GM12878 (cell line): ENCODE measurements around the gene DNAJC16. TPM values are rescaled to one million over a fixed set of nuclear protein-coding genes. Genes with fewer than 3 reads are reported as not detected.

Experiments
- ATAC-seq: fragments of 200-7000 bp; cut with Tn5 transposase; 3 replicates; pipeline ENCODE4 v1.9.1; 2020; ENCODE audit warnings: mild to moderate bottlenecking, moderate library complexity
- BruUV-seq: library from RNA; stranded (reverse); fragments of 400-500 nt; replicated peaks from 2 replicates; lab custom pipeline; 2021; lab: Mats Ljungman, UMichigan
- CTCF ChIA-PET: fragments of 300-600 bp; sonication (Branson Sonifier 250); formaldehyde crosslinking; extraction: SDS; loops from one replicate; lab custom pipeline; 2021; ENCODE audit warnings: inconsistent platforms; lab: Yijun Ruan, JAX
- POLR2A ChIA-PET: fragments of 350-600 bp; formaldehyde crosslinking; extraction: SDS; loops from one replicate; lab custom pipeline; 2021; ENCODE audit warnings: inconsistent platforms; lab: Charles Lee
- RAD21 ChIA-PET: fragments of 300-600 bp; sonication (Branson Sonifier 250); formaldehyde crosslinking; loops from one replicate; lab custom pipeline; 2023; ENCODE audit warnings: antibody characterized with exemption; ENCODE audit not compliant: unreplicated experiment; lab: Charles Lee
- SMC1A ChIA-PET: fragments of 300-600 bp; sonication (Branson Sonifier 250); formaldehyde crosslinking; loops from one replicate; lab custom pipeline; 2023; ENCODE audit not compliant: unreplicated experiment, uncharacterized antibody; lab: Charles Lee
- DNase-seq: peaks from one replicate; pipeline ENCODE4 v3.0.0-alpha.2; 2011; ENCODE audit warnings: low read depth, low spot score
- FAIRE-seq: peaks from 3 replicates; lab custom pipeline; 2011; peaks lifted over from hg19 to GRCh38; lab: Jason Lieb, UNC
- H2AFZ ChIP-seq: 2 replicates; pipeline ENCODE4 v1.6.0; 2011; ENCODE audit warnings: low read depth, low read length, control low read depth; ENCODE audit not compliant: control insufficient read depth
- H3K27ac ChIP-seq: 2 replicates; pipeline ENCODE4 v1.5.1; 2011; ENCODE audit warnings: control low read depth; ENCODE audit not compliant: control insufficient read depth, insufficient read depth
- H3K27me3 ChIP-seq, 2 experiments: replicated peaks in 1 of 2; 2 replicates each; pipeline versions ENCODE4 v1.6.0 to v1.6.1; 2011; ENCODE audit warnings: low read length in 1 of 2; ENCODE audit not compliant: control insufficient read depth in 2 of 2, insufficient read depth in 2 of 2
- H3K36me3 ChIP-seq, 2 experiments: 2 replicates each; pipeline ENCODE4 v1.5.1; 2011; ENCODE audit warnings: low read length in 1 of 2; ENCODE audit not compliant: control insufficient read depth in 2 of 2, insufficient read depth in 2 of 2
- H3K4me1 ChIP-seq: 2 replicates; pipeline ENCODE4 v1.6.1; 2011; ENCODE audit warnings: mild to moderate bottlenecking, low read length, moderate library complexity, mixed read lengths; ENCODE audit not compliant: control insufficient read depth, insufficient read depth
- H3K4me2 ChIP-seq: 2 replicates; pipeline ENCODE4 v1.6.0; 2011; ENCODE audit warnings: control low read depth; ENCODE audit not compliant: control insufficient read depth, insufficient read depth
- H3K4me3 ChIP-seq: fragments of 200-600 bp; sonication (generic); 2 replicates; pipeline ENCODE4 v1.5.1; 2016
- H3K79me2 ChIP-seq: 2 replicates; pipeline ENCODE4 v1.6.0; 2011; ENCODE audit warnings: low read length; ENCODE audit not compliant: control insufficient read depth, insufficient read depth
- H3K9ac ChIP-seq: 2 replicates; pipeline ENCODE4 v1.8.0; 2011; ENCODE audit warnings: low read length, control low read depth, mixed read lengths; ENCODE audit not compliant: control insufficient read depth, insufficient read depth
- H3K9me3 ChIP-seq: replicated peaks from 3 replicates; pipeline ENCODE4 v1.5.1; 2011; ENCODE audit warnings: mild to moderate bottlenecking, low read length; ENCODE audit not compliant: control insufficient read depth, insufficient read depth
- H4K20me1 ChIP-seq: 2 replicates; pipeline ENCODE4 v1.6.0; 2011; ENCODE audit not compliant: control insufficient read depth, insufficient read depth
- ATF2 ChIP-seq: IDR thresholded peaks from 2 replicates; pipeline ENCODE4 v1.6.1; 2012; ENCODE audit warnings: low read length, inconsistent platforms
- BMI1 ChIP-seq: fragments of 450-650 bp; IDR thresholded peaks from 2 replicates; pipeline ENCODE4 v1.6.1; 2016; ENCODE audit warnings: mild to moderate bottlenecking, moderate library complexity, borderline replicate concordance
- DPF2 ChIP-seq: fragments of 450-650 bp; IDR thresholded peaks from 2 replicates; pipeline ENCODE4 v1.6.1; 2017; ENCODE audit warnings: mild to moderate bottlenecking
- MYB ChIP-seq: fragments of 150-350 bp; IDR thresholded peaks from 2 replicates; pipeline ENCODE4 v1.6.1; 2014; ENCODE audit warnings: mild to moderate bottlenecking, low read depth, low read length, borderline replicate concordance
- NRF1 ChIP-seq: conservative IDR thresholded peaks from 2 replicates; pipeline ENCODE4 v1.6.1; 2011; ENCODE audit warnings: mild to moderate bottlenecking, low read depth, low read length, improper control_type of control experiment
- SUZ12 ChIP-seq: fragments of 200-600 bp; sonication (generic); IDR thresholded peaks from one replicate; pipeline ENCODE4 v1.6.1; 2018; ENCODE audit warnings: antibody characterized with exemption, mild to moderate bottlenecking; ENCODE audit not compliant: unreplicated experiment
- TAF1 ChIP-seq: IDR thresholded peaks from 2 replicates; pipeline ENCODE4 v1.6.1; 2011; ENCODE audit warnings: mild to moderate bottlenecking, low read depth, low read length, borderline replicate concordance
- TCF3 ChIP-seq: IDR thresholded peaks from 2 replicates; pipeline ENCODE4 v1.6.1; 2012; ENCODE audit warnings: low read depth, mild to moderate bottlenecking, low read length, borderline replicate concordance; ENCODE audit not compliant: insufficient read depth
- ZNF592 ChIP-seq: fragments of 450-650 bp; IDR thresholded peaks from 2 replicates; pipeline ENCODE4 v1.6.1; 2017; ENCODE audit warnings: mild to moderate bottlenecking, moderate library complexity
- in situ Hi-C: fragments of 300-500 bp; cut with MboI; formaldehyde crosslinking; loops from 9 replicates; pipeline ENCODE4 v1.14.3; 2018; ENCODE audit warnings: mixed read lengths
- intact Hi-C: fragments of 100-400 bp; cut with micrococcal nuclease; formaldehyde crosslinking; loops from one replicate; pipeline ENCODE4 v1.14.2; 2022; ENCODE audit not compliant: unreplicated experiment
- polyA plus RNA-seq, 11 experiments: library from polyadenylated mRNA; depleted of rRNA in 4 of 11; unstranded in 6 of 11; stranded (reverse) in 5 of 11; fragments of >200 nt; fragmentation: Nextera tagmentation in 4 of 11; fragmentation: Illumina TruSeq in 1 of 11; extraction: Ambion mirVana in 4 of 11; extraction: Trizol in 1 of 11; gene quantifications; 1 replicate in 1 of 11; 2 replicates in 10 of 11; pipeline versions ENCODE4 v1.2.1 to v1.2.3, GENCODE V29; 2011 to 2016; ENCODE audit warnings: inconsistent platforms in 2 of 11, missing spikeins in 2 of 11, low read depth in 1 of 11
- total RNA-seq, 4 experiments: library from RNA; depleted of rRNA in 3 of 4; stranded (reverse); fragments of >200 nt in 3 of 4; fragmentation: Illumina TruSeq in 1 of 4; extraction: Trizol in 1 of 4; gene quantifications; 2 replicates each; pipeline versions ENCODE4 v1.2.1 to v1.2.3, GENCODE V29; 2013 to 2021

Gene DNAJC16
- total and polyA plus RNA-seq, 10 of the 15 experiments (the other 5 are each of a cell fraction or from before 2014, with no cell fraction given): 2.4 to 12.7 (median 7.8) TPM

DNA sequence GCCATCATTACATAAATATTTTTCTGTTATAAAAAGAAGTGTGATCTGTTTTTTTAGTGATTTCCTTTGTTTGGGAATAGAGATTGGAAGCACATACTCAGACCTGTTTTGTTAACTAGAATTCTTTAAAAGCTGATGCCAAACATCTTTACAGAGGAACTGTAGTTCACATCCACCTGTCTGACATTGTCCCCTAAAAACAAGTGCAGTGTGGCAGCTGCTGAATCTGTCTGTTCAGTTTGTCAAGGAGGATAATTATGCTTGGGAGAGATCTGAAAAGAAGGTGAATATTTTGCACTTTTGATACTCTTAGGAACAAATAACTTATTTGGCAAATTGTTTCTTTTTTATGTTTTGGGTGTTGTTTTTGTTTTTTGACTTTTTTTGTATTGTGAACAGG lies 44.6 kb downstream of the DNAJC16 start:
- Histone ChIP-seq H3K79me2 (no peaks in the 10 kb centered on the region), H3K27ac (peak overlapping the region; percentile 10; the same call in 1 of the 2 replicates), H3K4me1 (peaks cover 8% of the 10 kb centered on the region), H3K4me3 (no peak overlapping the region), H3K9ac (no peak overlapping the region), H4K20me1 (no peaks in the 10 kb centered on the region), H2AFZ (no peak overlapping the region), H3K9me3 (no peaks in the 10 kb centered on the region), H3K36me3 (peaks cover 0 to 6% of the 10 kb centered on the region in 2 experiments; a peak in 3 of 4 replicates), H3K27me3 (no peaks in the 10 kb centered on the region), H3K4me2 (no peak overlapping the region)
- no peak; the same call in 2 of the 3 replicates for ATAC-seq
- ChIA-PET CTCF (interaction anchor here (1.5 to 3.0 kb wide), 3 partner anchors 9 to 170 kb away, joined by 4 to 9 read pairs (median 5); partner anchors contain the start of gene DNAJC16), POLR2A (interaction anchor here (0.6 to 2.4 kb wide), 7 partner anchors 9 to 645 kb away, joined by 3 to 8 read pairs (median 6); partner anchors contain the start of gene DDI2), SMC1A (interaction anchor here (0.5 to 2.4 kb wide), 10 partner anchors 10 to 305 kb away, joined by 3 to 14 read pairs (median 4); no protein-coding TSS in a partner anchor), RAD21 (interaction anchor here (0.7 to 1.3 kb wide), 9 partner anchors 10 to 339 kb away, joined by 3 to 4 read pairs (median 3); partner anchors contain the start of gene DNAJC16)
- BruUV-seq: no TSS peak
- FAIRE-seq: no peak
- in situ Hi-C loops: no loop called here
- DNase-seq: no peak
- TF ChIP-seq TAF1: no peak
- TF ChIP-seq TCF3: no peak
- no peak for TF ChIP-seq BMI1
- no peak for TF ChIP-seq DPF2
- no peak for TF ChIP-seq ZNF592
- TF ChIP-seq ATF2: no peak
- TF ChIP-seq MYB: no peak
- TF ChIP-seq SUZ12: no peak
- TF ChIP-seq NRF1: no peak
- intact Hi-C loops: no loop called here
